ENCODE measurements around the gene IMP4. TPM values are rescaled to one million over a fixed set of nuclear protein-coding genes. Genes with fewer than 3 reads are reported as not detected.

IMP4 gene
- total RNA-seq, 1 experiment from 2014 or later: 207 TPM

- H3K79me2 ChIP-seq (ENCODE audit: low read length): peaks cover 28% of the 10 kb centered on the region
- H3K9me2 ChIP-seq (replicated peaks; ENCODE audit: low read length): no peaks in the 10 kb centered on the region
- no peaks in the 10 kb centered on the region for H3K27me3 ChIP-seq (ENCODE audit: low read length)
- intact Hi-C loops (cut with micrococcal nuclease): no loop called here
- ChIA-PET POLR2A (ENCODE audit: unreplicated experiment) (no interaction called here), CTCF (no interaction called here)
- no peak overlapping the region for H3K4me2 ChIP-seq (ENCODE audit: low read length)
- BruUV-seq (replicated peaks): no TSS peak
- DNase-seq: no peak
- ATAC-seq: no peak
- H3K4me1 ChIP-seq (ENCODE audit: insufficient read depth, low read length): no peaks in the 10 kb centered on the region; the same call in 1 of the 2 replicates
- H3K36me3 ChIP-seq (ENCODE audit: low read depth, low read length): peaks cover 43% of the 10 kb centered on the region
- H2AFZ ChIP-seq (ENCODE audit: low read length): no peak overlapping the region
- H3K9me3 ChIP-seq (ENCODE audit: low read length): no peaks in the 10 kb centered on the region
- H3K27ac ChIP-seq (ENCODE audit: low read length): no peak overlapping the region
- peaks cover 10% of the 10 kb centered on the region; the same call in 1 of the 2 replicates for H4K20me1 ChIP-seq (ENCODE audit: low read length)
- no peak overlapping the region for H3K4me3 ChIP-seq (ENCODE audit: low read length)
- no peaks in the 10 kb centered on the region for H3F3A ChIP-seq (ENCODE audit: low read length, unreplicated experiment)
- TF ChIP-seq, protein P1, sequence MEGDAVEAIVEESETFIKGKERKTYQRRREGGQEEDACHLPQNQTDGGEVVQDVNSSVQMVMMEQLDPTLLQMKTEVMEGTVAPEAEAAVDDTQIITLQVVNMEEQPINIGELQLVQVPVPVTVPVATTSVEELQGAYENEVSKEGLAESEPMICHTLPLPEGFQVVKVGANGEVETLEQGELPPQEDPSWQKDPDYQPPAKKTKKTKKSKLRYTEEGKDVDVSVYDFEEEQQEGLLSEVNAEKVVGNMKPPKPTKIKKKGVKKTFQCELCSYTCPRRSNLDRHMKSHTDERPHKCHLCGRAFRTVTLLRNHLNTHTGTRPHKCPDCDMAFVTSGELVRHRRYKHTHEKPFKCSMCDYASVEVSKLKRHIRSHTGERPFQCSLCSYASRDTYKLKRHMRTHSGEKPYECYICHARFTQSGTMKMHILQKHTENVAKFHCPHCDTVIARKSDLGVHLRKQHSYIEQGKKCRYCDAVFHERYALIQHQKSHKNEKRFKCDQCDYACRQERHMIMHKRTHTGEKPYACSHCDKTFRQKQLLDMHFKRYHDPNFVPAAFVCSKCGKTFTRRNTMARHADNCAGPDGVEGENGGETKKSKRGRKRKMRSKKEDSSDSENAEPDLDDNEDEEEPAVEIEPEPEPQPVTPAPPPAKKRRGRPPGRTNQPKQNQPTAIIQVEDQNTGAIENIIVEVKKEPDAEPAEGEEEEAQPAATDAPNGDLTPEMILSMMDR (conservative IDR thresholded peaks at IDR 0.05; ENCODE audit: low read depth, low read length): no peak
- TF ChIP-seq EZH2phosphoT487 (IDR thresholded peaks at IDR 0.05; ENCODE audit: borderline replicate concordance, low read length) (no peak), EZH2 (IDR thresholded peaks at IDR 0.05; ENCODE audit: low read length, unreplicated experiment) (no peak)
- no peak overlapping the region for H3K9ac ChIP-seq (ENCODE audit: low read length)
Observed at GRCh38 chr2:130346741-130347066, 4.0 kb downstream of the IMP4 start.

GRCh38 chr2:130347220-130347925 lies 4.7 kb downstream of the IMP4 start:
- no TSS peak for BruUV-seq (replicated peaks)
- intact Hi-C loops (cut with micrococcal nuclease): no loop called here
- Histone ChIP-seq H3K79me2 (ENCODE audit: low read length) (peaks cover 28% of the 10 kb centered on the region), H3K9ac (ENCODE audit: low read length) (no peak overlapping the region), H2AFZ (ENCODE audit: low read length) (no peak overlapping the region), H3K4me3 (ENCODE audit: low read length) (no peak overlapping the region), H4K20me1 (ENCODE audit: low read length) (peaks cover 10% of the 10 kb centered on the region; the same call in 1 of the 2 replicates), H3K27me3 (ENCODE audit: low read length) (no peaks in the 10 kb centered on the region), H3K4me2 (ENCODE audit: low read length) (no peak overlapping the region), H3K4me1 (ENCODE audit: insufficient read depth, low read length) (no peaks in the 10 kb centered on the region; the same call in 1 of the 2 replicates), H3F3A (ENCODE audit: low read length, unreplicated experiment) (no peaks in the 10 kb centered on the region), H3K36me3 (ENCODE audit: low read depth, low read length) (peaks cover 43% of the 10 kb centered on the region), H3K9me2 (replicated peaks; ENCODE audit: low read length) (no peaks in the 10 kb centered on the region), H3K9me3 (ENCODE audit: low read length) (no peaks in the 10 kb centered on the region), H3K27ac (ENCODE audit: low read length) (no peak overlapping the region)
- no peak for TF ChIP-seq EZH2 (IDR thresholded peaks at IDR 0.05; ENCODE audit: low read length, unreplicated experiment)
- TF ChIP-seq, protein P1 (conservative IDR thresholded peaks at IDR 0.05; ENCODE audit: low read depth, low read length): no peak
- TF ChIP-seq EZH2phosphoT487 (IDR thresholded peaks at IDR 0.05; ENCODE audit: borderline replicate concordance, low read length): no peak
- no peak for ATAC-seq
- POLR2A ChIA-PET (ENCODE audit: unreplicated experiment): no interaction called here
- CTCF ChIA-PET: no interaction called here
- DNase-seq: no peak

- H3K79me2 ChIP-seq (ENCODE audit: low read length): peaks cover 13% of the 10 kb centered on the region
- H3K27me3 ChIP-seq (ENCODE audit: low read length): no peaks in the 10 kb centered on the region
- H2AFZ ChIP-seq (ENCODE audit: low read length): no peak overlapping the region
- H3K9ac ChIP-seq (ENCODE audit: low read length): no peak overlapping the region
- no peak overlapping the region for H3K4me3 ChIP-seq (ENCODE audit: low read length)
- ATAC-seq (no peak), DNase-seq (no peak)
- no peaks in the 10 kb centered on the region; the same call in 1 of the 2 replicates for H3K4me1 ChIP-seq (ENCODE audit: insufficient read depth, low read length)
- H3K4me2 ChIP-seq (ENCODE audit: low read length): no peak overlapping the region
- ChIA-PET POLR2A (ENCODE audit: unreplicated experiment) (no interaction called here), CTCF (no interaction called here)
- no peaks in the 10 kb centered on the region for H3F3A ChIP-seq (ENCODE audit: low read length, unreplicated experiment)
- no TSS peak for BruUV-seq (replicated peaks)
- H3K27ac ChIP-seq (ENCODE audit: low read length): no peak overlapping the region
- intact Hi-C loops (cut with micrococcal nuclease): no loop called here
- H3K36me3 ChIP-seq (ENCODE audit: low read depth, low read length): peaks cover 43% of the 10 kb centered on the region
- H3K9me2 ChIP-seq (replicated peaks; ENCODE audit: low read length): no peaks in the 10 kb centered on the region
- H3K9me3 ChIP-seq (ENCODE audit: low read length): no peaks in the 10 kb centered on the region
- peaks cover 4% of the 10 kb centered on the region; the same call in 1 of the 2 replicates for H4K20me1 ChIP-seq (ENCODE audit: low read length)
- TF ChIP-seq EZH2 (IDR thresholded peaks at IDR 0.05; ENCODE audit: low read length, unreplicated experiment): no peak
- no peak for TF ChIP-seq EZH2phosphoT487 (IDR thresholded peaks at IDR 0.05; ENCODE audit: borderline replicate concordance, low read length)
- TF ChIP-seq, protein P1 (conservative IDR thresholded peaks at IDR 0.05; ENCODE audit: low read depth, low read length): no peak
Observed at GRCh38 chr2:130349174-130349573, 6.5 kb downstream of the IMP4 start.
